Testis (tissue), 2 donors: ENCODE measurements around the gene MAP3K14.

Experiments used
- CTCF ChIP-seq, 3 experiments: fragments of 450-650 bp in 2 of 3; fragments of 200-600 bp in 1 of 3; sonication (generic) in 1 of 3; IDR thresholded peaks; one replicate each; pipeline ENCODE4 v1.5.1; 2016 to 2019; ENCODE audit warnings: antibody characterized with exemption in 3 of 3, mild to moderate bottlenecking in 2 of 3, moderate library complexity in 1 of 3
- POLR2A ChIP-seq: fragments of 450-650 bp; IDR thresholded peaks from one replicate; pipeline ENCODE4 v1.6.1; 2017; ENCODE audit warnings: antibody characterized with exemption, mild to moderate bottlenecking, moderate library complexity

- TF ChIP-seq CTCF (IDR thresholded peaks at IDR 0.05) (no peak), POLR2A (no peak)
Measured at GRCh38 chr17:45288825-45289224, 28.0 kb downstream of the MAP3K14 start.
